Kidney (tissue), 22 donors: ENCODE data around the gene ABHD16B. TPM values are rescaled to one million over a fixed set of nuclear protein-coding genes. Genes with fewer than 3 reads are reported as not detected.

Source experiments
- DNase-seq, 5 donors: peaks; one replicate each; pipeline ENCODE4 v3.0.0-alpha.2; 2013 to 2020
- FAIRE-seq: peaks from 2 replicates; lab custom pipeline; 2012; peaks lifted over from hg19 to GRCh38; lab: Jason Lieb, UNC
- H3K27ac ChIP-seq, 2 donors: one replicate each; pipeline ENCODE4 v1.7.0; 2013; ENCODE audit warnings: low read depth in 2 of 2, low read length in 2 of 2, inconsistent platforms in 1 of 2
- H3K27me3 ChIP-seq: one replicate; pipeline ENCODE4 v1.7.1; 2013; ENCODE audit warnings: low read length, inconsistent platforms; ENCODE audit not compliant: control insufficient read depth, insufficient read depth
- H3K36me3 ChIP-seq, 3 donors: one replicate each; pipeline versions ENCODE4 v1.7.0 to v1.7.1; 2013; ENCODE audit warnings: low read length in 3 of 3, control low read depth in 1 of 3, inconsistent platforms in 1 of 3; ENCODE audit not compliant: insufficient read depth in 3 of 3, control insufficient read depth in 2 of 3
- H3K4me1 ChIP-seq, 3 donors: one replicate each; pipeline versions ENCODE4 v1.7.0 to v1.7.1; 2013; ENCODE audit warnings: low read length in 3 of 3, inconsistent platforms in 1 of 3, low read depth in 1 of 3; ENCODE audit not compliant: control insufficient read depth in 2 of 3, insufficient read depth in 2 of 3
- H3K4me3 ChIP-seq, 3 donors: one replicate each; pipeline versions ENCODE4 v1.7.0 to v1.8.1; 2013; ENCODE audit warnings: low read length in 3 of 3, control low read depth in 1 of 3, inconsistent platforms in 1 of 3
- H3K9ac ChIP-seq, 3 donors: one replicate each; pipeline versions ENCODE4 v1.7.0 to v1.7.1; 2013; ENCODE audit warnings: low read length in 3 of 3, control low read depth in 1 of 3, inconsistent platforms in 1 of 3
- H3K9me3 ChIP-seq, 3 donors: one replicate each; pipeline versions ENCODE4 v1.7.0 to v1.7.1; 2013; ENCODE audit warnings: low read length in 3 of 3, control low read depth in 1 of 3, inconsistent platforms in 1 of 3; ENCODE audit not compliant: control insufficient read depth in 2 of 3, insufficient read depth in 1 of 3
- intact Hi-C: fragments of 100-400 bp; cut with DNase I; formaldehyde crosslinking; loops from one replicate; pipeline ENCODE4 v1.11.1; 2022
- long read RNA-seq, 10 donors: library from polyadenylated mRNA in 1 of 10; unstranded in 1 of 10; transcript quantifications; one replicate each; pipeline ENCODE4 v2.0.0 and lab custom pipeline, GENCODE V29; 2021 to 2026
- polyA plus RNA-seq: library from polyadenylated mRNA; stranded (reverse); fragments of 350-450 nt; fragmentation: Illumina TruSeq; extraction: RNeasy Lipid Tissue Mini Kit (QIAGEN cat#74804); gene quantifications from one replicate; pipeline ENCODE4 v1.2.3, GENCODE V29; 2014; ENCODE audit warnings: low read depth, low replicate concordance; ENCODE audit not compliant: insufficient read depth
- total RNA-seq: library from RNA; stranded (reverse); fragmentation: NEBNext Ultra II Directional; extraction: Animal tissue kit (Norgen Biotek cat#: 25700); gene quantifications from one replicate; pipeline ENCODE4 v1.2.1, GENCODE V29; 2021
- TF ChIP-seq, protein P1 (sequence below): IDR thresholded peaks from 3 replicates; pipeline ENCODE4 v1.5.1; 2012; ENCODE audit warnings: mild to moderate bottlenecking, moderate library complexity, borderline replicate concordance; ENCODE audit not compliant: insufficient read depth; ENCODE audit errors: extremely low read depth
- donor health status: control.
- donor health status: control.
- donor health status: control.
- donor health status: control.
- donor health status: control.
- donor health status: DM: yes; HTN: yes; CAD: no.
- donor health status: Normal renal cell carcinoma (clear cell type).

The ABHD16B gene
- total RNA-seq: not detected
- polyA plus RNA-seq: not detected
- long read RNA-seq, donor 1, partial matches to known transcripts: 0 of 2 reads
- long read RNA-seq, donor 1, other reads (novel, unspliced or antisense): 0 of 2 reads
- long read RNA-seq, donor 2, transcript ABHD16B-201 (1 exons, 1,491 nt): major isoform, 5 of 5 reads
- long read RNA-seq, donor 2, partial matches to known transcripts: 0 of 5 reads
- long read RNA-seq, donor 2, other reads (novel, unspliced or antisense): 0 of 5 reads
- long read RNA-seq, donor 3, partial matches to known transcripts: 0 of 3 reads
- long read RNA-seq, donor 3, other reads (novel, unspliced or antisense): 0 of 3 reads
- long read RNA-seq, donor 4, transcript ABHD16B-201 (1 exons, 1,491 nt): major isoform, 6 of 6 reads
- long read RNA-seq, donor 4, partial matches to known transcripts: 0 of 6 reads
- long read RNA-seq, donor 4, other reads (novel, unspliced or antisense): 0 of 6 reads
- long read RNA-seq, donor 5: 0 reads
- long read RNA-seq, donor 6, partial matches to known transcripts: 0 of 1 reads
- long read RNA-seq, donor 6, other reads (novel, unspliced or antisense): 0 of 1 reads
- long read RNA-seq, donor 7: 0 reads
- long read RNA-seq, donor 8, partial matches to known transcripts: 0 of 3 reads
- long read RNA-seq, donor 8, other reads (novel, unspliced or antisense): 0 of 3 reads
- long read RNA-seq, donor 9, partial matches to known transcripts: 0 of 2 reads
- long read RNA-seq, donor 9, other reads (novel, unspliced or antisense): 0 of 2 reads
- long read RNA-seq, donor 10, transcript ABHD16B-201 (1 exons, 1,491 nt): major isoform, 6 of 6 reads
- long read RNA-seq, donor 10, partial matches to known transcripts: 0 of 6 reads
- long read RNA-seq, donor 10, other reads (novel, unspliced or antisense): 0 of 6 reads

DNA sequence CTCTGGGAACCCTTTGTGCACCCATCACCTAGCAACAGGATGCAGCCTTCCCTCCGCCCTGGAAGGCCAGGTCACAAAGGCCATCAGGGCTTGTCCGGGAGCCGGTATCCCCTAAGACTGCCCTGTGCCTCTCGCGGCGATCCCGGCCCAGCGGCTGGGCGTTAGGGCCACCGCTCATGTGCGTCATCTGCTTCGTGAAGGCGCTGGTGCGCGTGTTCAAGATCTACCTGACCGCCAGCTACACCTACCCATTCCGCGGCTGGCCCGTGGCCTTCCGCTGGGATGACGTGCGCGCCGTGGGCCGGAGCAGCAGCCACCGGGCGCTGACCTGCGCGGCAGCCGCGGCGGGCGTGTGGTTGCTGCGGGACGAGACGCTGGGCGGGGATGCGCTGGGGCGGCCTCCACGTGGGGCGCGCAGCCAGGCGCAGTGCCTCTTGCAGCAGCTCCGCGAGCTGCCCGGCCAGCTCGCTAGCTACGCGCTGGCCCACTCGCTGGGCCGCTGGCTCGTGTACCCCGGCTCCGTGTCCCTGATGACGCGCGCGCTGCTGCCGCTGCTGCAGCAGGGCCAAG, at the start of gene ABHD16B:
ABHD16B (plus strand) TSS at position 134 of the 570 bp plus-strand sequence; CDS start at position 177, 43 bp downstream.
- intact Hi-C loops: no loop called here
- Histone ChIP-seq H3K36me3 (no peaks in the 10 kb centered on the region), H3K27ac (peak within 1 kb of the TSS in 1 of 2 donors; percentile 35)

DNA sequence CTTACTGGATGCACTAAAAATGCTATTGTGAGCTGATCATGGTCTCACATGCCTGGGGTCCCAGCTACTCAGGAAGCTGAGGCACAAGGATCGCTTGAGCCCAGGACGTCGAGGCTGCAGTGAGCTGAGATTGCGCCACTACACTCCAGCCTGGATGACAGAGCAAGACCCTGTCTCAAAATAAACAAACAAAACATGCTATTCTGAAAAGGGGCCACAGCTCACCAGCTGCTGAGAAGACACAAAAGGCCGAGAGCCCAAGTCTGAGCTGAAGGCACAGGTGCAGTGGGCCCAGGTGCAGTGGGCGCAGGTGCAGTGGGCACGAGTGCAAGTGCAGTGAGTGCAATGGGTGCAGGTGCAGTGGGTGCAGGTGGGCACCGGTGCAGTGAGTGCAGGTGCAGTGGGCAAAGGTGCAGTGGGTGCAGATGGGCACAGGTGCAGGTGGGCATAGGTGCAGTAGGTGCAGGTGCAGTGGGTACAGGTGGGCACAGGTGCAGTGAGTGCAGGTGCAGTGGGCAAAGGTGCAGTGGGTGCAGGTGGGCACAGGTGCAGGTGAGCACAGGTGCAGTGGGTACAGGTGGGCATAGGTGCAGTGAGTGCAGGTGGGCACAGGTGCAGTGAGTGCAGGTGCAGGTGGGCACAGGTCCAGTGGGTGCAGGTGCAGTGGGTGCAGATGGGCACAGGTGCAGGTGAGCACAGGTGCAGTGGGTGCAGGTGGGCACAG, 46.2 kb upstream of the ABHD16B start:
- no peak overlapping the region for H3K4me3 ChIP-seq
- no peak for DNase-seq

More for the DNA sequence above, at the start of gene ABHD16B:
- no peak within 1 kb of the TSS for H3K9ac ChIP-seq
- TF ChIP-seq, protein P1, sequence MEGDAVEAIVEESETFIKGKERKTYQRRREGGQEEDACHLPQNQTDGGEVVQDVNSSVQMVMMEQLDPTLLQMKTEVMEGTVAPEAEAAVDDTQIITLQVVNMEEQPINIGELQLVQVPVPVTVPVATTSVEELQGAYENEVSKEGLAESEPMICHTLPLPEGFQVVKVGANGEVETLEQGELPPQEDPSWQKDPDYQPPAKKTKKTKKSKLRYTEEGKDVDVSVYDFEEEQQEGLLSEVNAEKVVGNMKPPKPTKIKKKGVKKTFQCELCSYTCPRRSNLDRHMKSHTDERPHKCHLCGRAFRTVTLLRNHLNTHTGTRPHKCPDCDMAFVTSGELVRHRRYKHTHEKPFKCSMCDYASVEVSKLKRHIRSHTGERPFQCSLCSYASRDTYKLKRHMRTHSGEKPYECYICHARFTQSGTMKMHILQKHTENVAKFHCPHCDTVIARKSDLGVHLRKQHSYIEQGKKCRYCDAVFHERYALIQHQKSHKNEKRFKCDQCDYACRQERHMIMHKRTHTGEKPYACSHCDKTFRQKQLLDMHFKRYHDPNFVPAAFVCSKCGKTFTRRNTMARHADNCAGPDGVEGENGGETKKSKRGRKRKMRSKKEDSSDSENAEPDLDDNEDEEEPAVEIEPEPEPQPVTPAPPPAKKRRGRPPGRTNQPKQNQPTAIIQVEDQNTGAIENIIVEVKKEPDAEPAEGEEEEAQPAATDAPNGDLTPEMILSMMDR: no peak
- peaks cover 7 to 34% (median 32%) of the 10 kb centered on the region in 3 donors for H3K4me1 ChIP-seq
- no peak for DNase-seq
- H3K27me3 ChIP-seq: no peaks in the 10 kb centered on the region
- H3K4me3 ChIP-seq: no peak within 1 kb of the TSS
- H3K9me3 ChIP-seq: no peaks in the 10 kb centered on the region
- no peak for FAIRE-seq

More for the DNA sequence above, 46.2 kb upstream of the ABHD16B start:
- Histone ChIP-seq H3K27ac (no peak overlapping the region), H3K9me3 (no peaks in the 10 kb centered on the region), H3K9ac (no peak overlapping the region), H3K36me3 (peaks cover 0 to 6% (median 0%) of the 10 kb centered on the region in 3 donors), H3K4me1 (peaks cover 0 to 20% (median 3%) of the 10 kb centered on the region in 3 donors), H3K27me3 (no peaks in the 10 kb centered on the region)
- TF ChIP-seq, protein P1: no peak
- intact Hi-C loops: no loop called here
- no peak for FAIRE-seq
